GM18951 (cell line): Measurements from ENCODE around the gene B4GALT2.

Source experiments
- POLR2A ChIP-seq: IDR thresholded peaks from 4 replicates; pipeline ENCODE4 v1.6.1; 2011; ENCODE audit warnings: mild to moderate bottlenecking; ENCODE audit not compliant: insufficient read length, insufficient read depth; ENCODE audit errors: extremely low read depth
- in situ Hi-C: fragments of 300-500 bp; cut with MboI; formaldehyde crosslinking; loops from one replicate; pipeline ENCODE4 v1.12.0; 2022; ENCODE audit warnings: low sequenced_read_pairs, mixed read lengths, inconsistent platforms; ENCODE audit not compliant: unreplicated experiment

Gene B4GALT2

DNA sequence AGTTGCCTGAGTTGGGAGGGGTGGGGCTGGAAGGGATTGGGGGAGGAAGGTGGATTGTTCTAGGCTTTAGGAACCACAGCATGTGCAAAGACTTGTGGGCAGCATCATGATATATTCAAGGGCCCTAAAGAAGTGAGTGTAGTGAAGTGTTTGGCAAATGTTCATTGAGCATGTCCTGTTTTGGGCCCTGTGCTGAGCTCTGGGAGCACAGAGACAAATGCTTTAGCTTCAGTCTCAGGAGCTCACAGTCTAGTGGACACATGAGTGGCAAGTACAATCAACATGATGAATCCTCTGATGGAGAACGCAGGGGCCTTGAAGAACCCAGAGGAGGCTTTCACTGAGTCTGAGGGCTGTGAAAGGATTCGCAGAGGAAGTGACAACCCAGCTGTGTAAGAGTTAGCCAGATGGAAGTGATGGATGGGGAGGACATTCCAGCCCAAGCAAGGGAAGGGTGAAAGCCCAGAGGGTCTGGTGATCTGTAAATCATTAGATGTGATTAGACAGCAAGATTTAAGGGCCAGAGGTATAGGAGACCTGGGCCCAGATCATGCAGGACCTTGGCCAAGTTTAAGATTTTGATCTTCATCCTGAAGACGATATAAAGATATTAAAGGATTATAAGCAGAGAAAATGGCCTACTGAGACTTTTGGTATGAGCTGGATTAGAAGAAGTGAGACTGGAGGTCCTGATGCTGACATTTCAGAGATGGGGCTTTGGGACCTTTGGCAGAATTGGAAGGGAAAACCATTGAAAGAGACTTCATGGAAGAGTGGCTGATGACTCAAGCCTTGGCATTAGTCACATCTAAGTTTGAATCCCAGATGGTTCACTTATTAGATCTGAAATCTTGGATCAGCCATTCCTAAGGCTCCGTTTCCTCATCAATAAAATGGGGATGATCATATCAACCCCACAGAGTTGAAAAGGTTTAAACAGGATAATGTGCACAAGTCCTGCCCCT lies 27.7 kb upstream of the B4GALT2 start:
- in situ Hi-C loops = no loop called here
- no peak for TF ChIP-seq POLR2A

DNA sequence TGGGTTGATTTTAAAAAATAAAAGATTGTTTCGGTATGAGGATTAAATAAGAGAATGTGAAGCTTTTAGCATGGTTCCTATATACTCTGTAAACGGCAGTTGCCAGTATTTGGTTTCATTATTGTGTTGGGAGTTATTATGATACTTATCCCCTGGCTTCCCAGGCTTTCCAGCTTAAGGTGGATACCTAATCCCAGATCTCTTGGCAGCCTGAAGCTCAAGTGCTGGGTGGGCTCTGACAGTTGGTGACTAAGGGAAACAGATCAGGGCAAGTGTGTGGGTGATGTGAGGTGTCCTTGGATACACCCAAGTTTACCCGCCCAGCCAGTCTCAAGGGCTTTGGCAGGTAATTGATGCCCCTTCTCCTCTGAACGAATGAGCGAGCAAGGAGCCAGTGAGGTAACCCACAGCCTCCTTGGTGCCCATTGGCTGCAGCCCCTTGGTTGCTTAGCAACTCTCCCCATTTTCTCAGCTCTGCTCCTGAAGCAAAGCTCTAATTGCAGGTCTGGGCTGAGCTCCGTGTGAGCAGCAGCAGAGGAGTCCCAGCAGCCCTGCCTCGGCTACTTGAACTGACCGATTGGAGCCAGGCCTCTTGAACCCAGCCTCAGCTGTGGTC lies 26.2 kb upstream of the B4GALT2 start:
- no peak for TF ChIP-seq POLR2A
- in situ Hi-C loops = no loop called here

DNA sequence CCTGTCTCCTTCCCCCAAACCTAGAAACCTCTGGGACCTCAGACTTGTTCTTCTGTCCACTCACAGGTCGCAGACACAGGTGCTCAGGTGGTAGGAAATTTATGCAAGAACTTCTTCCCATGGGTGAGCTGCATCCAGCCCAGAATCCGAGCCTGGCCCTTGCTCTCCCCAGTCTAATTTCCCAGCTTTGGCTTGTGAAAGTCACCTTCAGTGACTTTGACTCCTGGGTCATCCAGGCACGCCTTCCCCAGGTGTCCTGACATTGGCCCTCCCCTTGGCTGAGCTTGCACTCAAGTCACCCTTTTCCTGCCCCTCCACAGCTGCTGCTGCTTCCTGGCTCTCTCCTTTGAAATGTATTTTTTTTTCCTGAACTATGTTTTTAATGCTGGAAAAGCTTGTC lies 25.6 kb upstream of the B4GALT2 start:
- in situ Hi-C loops = no loop called here
- no peak for TF ChIP-seq POLR2A

DNA sequence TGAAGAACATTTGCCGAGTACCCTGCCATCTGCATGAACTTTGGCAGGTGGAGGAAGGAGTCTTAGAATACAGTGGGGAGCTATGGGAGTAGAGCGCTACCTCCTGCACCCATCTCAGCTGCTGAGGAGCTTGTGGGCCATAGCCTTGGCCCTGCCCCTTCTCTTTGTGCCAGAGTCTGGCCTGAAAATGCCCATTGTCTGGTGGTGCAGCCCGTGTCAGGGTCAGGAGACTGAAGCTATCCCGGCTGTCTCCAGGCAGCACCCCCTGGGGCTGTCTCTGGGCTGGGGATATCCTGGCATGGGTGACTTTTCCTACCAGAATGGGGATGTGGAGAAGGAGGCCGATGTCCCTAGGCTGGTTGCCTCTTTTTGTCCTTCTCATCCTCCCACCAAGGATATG lies 25.0 kb upstream of the B4GALT2 start:
- no peak for TF ChIP-seq POLR2A
- in situ Hi-C loops = no loop called here

DNA sequence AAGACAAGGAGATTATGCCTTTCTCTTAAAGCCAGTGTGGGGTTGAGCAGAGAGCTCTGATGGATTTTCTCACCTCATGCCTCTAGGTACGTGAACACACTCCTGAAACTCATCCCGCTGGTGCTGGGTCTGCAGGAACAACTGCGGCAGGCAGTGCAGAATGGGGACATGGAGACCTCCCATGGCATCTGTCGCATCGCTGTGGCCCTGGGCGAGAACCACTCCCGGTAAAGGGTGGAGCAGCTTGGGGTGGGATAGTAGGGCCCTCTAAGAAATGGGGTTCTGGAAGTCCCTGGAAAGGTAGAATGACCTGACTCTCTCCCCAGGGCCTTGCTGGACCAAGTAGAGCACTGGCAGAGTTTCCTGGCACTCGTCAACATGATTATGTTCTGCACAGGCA lies 22.8 kb upstream of the B4GALT2 start:
- TF ChIP-seq POLR2A = no peak
- in situ Hi-C loops = no loop called here

DNA sequence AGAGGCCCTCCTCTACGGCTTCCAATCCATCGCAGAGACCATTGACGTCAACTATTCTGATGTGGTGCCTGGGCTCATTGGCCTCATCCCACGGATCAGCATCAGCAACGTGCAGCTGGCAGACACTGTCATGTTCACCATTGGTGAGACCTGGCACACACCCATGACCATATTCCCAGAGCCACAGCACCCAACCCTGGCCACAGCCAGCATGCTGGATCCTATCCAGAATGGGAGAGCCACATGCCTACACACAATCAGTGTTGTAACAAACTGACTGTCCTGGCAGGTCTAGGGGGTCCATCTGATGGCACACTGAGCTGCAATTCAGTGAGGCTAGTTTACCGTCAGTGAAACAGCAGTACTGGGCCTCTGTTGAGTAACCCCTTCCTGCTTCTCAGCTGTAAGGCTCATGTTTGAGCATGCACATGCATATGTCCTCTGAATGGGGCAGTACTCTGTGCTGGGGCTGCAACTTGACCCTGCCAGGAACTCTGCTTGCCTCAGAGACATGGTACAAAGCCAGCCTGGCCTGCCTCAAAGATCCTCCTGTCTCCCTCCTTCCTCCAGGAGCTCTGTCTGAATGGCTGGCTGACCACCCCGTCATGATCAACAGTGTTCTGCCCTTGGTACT lies 21.5 kb upstream of the B4GALT2 start:
- TF ChIP-seq POLR2A = no peak
- in situ Hi-C loops = no loop called here

DNA sequence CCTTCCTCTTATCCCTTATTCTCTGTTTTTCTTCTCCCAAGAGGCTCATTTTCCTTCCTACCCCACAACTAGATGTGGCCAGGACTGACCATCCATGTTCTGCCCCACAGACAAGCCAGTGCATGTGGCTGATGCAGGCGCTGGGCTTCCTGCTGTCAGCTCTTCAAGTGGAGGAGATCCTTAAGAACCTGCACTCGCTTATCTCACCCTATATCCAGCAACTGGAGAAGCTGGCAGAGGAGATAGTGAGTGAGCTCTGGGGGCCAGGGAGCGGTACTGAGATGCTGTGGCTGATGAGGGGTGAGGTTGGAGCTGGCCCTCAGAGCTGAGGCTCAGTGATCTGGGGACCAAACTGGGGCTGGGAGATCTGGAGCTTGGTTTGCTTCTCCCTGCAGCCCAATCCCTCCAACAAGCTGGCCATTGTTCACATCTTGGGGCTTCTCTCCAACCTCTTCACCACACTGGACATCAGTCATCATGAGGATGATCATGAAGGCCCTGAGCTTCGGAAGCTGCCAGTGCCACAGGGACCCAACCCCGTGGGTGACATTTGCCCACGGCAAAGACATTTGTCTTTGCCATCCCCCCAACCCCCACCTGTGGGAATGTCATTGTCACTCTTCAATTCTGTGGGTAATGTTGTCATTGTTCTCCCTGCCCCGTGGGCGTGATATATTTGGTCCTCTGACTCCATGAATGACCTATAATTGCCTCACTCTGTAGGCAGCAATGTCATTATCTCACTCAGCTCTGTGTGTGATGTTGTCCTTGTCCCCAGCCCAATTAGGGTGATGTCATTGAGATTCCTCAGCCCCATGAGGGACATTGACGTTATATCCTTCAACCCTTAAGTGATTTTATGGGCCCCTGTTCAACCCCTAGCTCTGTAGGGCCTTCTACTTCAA lies 20.4 kb upstream of the B4GALT2 start:
- in situ Hi-C loops = no loop called here
- no peak for TF ChIP-seq POLR2A

DNA sequence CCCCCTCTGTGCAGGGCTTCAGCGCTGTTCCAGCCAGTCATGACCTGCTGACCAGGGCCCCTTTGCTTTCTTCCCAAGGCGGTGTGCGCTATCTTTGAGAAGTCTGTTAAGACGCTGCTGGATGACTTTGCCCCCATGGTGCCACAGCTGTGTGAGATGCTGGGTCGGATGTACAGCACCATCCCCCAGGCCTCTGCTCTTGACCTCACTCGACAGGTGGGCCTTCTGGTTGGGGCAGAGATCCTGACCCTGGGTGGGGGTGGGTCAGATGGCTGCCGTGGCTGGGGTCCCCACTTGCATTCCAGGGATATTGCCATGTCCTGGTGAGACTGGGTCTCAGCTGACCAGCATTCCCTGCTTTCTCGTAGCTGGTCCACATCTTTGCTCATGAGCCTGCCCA lies 18.2 kb upstream of the B4GALT2 start:
- no peak for TF ChIP-seq POLR2A
- in situ Hi-C loops = no loop called here

DNA sequence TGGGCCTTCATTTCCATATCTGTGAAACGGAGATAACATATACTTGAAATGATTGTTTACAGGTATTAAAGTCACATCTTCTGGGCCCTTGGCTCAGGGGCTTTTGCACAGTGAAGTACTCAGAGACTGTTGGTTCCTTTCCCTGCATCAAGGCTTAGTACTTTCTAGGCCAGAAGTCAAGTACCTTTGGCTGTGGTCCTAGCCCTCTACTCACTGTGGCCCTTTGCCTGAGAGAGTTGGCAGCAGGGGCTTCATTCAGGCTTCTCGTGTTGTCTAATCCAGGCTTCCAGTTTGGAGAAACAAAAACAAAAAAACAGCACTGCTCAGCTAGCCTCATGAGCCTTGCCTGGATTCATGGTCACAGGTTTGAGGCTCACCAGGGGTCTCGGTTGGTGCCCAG lies 17.3 kb upstream of the B4GALT2 start:
- no peak for TF ChIP-seq POLR2A
- in situ Hi-C loops = no loop called here

DNA sequence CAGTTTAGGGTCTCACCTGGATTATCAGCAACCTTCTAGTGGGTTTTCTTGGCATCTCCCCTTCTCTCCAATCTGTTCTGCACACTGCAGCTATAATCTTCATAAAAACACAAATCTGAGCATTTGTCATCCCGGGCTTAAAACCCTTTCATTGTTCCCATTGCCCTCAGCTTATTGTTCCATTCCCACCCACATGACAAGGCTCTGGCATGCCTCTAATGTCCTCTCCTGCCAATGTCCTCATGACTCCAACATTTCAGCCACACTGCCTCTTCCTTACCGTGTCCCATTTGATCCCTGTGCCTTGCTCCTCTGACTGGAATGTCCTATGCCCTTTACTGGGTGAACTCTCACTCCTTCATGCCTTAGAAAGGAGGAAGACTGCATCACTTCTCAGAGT lies 16.7 kb upstream of the B4GALT2 start:
- in situ Hi-C loops = no loop called here
- TF ChIP-seq POLR2A = no peak

DNA sequence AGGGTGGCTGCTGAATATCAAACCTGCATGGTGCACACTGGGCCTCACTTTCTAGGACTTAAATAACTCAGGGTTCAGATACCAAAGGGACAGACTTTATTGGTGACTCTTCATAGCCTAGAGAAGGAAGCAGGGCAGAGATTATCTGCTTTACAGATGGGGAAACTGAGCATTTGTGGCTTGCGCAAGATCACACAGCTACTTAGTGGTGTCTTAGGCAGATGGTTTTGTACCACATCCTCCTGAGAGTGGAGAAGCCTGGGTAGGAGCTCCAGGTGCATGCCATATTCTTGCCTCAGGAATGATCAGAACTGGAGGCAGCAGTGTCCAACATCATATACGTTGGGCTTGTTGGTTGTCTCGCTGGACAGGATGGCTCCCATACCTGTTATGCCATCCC lies 16.0 kb upstream of the B4GALT2 start:
- no peak for TF ChIP-seq POLR2A
- in situ Hi-C loops = no loop called here

DNA sequence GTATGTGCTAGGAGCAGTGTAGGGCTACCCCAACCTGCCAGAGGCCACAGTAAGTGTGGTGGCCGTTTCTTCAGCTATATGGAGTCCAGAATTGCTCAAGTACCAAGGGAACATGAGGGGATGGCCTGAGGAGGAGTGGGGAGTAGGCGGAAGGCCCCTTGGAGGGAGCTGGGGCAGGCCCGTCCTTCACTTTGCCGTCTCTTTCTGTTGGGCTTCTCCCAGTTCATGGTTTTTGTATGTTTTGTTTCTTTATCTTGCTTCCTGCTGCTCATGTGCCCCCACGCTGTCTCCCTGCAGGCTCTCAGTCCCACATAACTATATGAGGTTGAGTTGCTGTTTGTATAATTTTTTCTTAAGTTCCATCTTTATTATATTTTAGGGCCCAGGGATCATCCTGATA lies 15.1 kb upstream of the B4GALT2 start:
- no peak for TF ChIP-seq POLR2A
- in situ Hi-C loops = no loop called here

DNA sequence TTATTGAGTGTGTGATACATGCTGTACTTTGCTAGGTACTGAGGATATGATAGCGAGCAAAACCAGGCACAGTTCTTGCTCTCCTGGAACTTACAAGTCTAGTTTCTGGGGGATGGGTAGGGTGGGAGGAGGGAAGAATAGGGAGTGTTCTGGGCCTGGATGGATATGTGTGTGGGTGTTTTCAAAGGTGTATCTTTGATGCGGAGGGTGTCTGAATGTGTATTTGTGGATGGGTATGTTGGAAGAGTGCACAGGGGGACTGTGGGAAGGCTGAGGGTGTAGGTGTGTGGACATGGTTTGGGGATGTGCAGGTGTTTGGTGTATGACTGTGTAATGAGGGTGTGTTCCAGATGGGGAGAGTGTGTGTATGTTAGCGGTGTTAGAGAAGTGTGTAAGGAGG lies 13.7 kb upstream of the B4GALT2 start:
- TF ChIP-seq POLR2A = no peak
- in situ Hi-C loops = no loop called here
